Measurements from ENCODE around the gene PLAC9.

PLAC9 gene

GRCh38 chr10:80188713-80189112 is 56.2 kb downstream of the PLAC9 start:
- Histone ChIP-seq H3K9me3 (ENCODE audit: control insufficient read depth, insufficient read depth, low read length) (no peaks in the 10 kb centered on the region), H3K4me3 (ENCODE audit: low read depth, low read length) (no peak overlapping the region), H3K9ac (ENCODE audit: low read depth, low read length) (no peak overlapping the region), H3K27me3 (ENCODE audit: control insufficient read depth, insufficient read depth, low read length) (no peaks in the 10 kb centered on the region), H3K36me3 (ENCODE audit: control insufficient read depth, insufficient read depth, low read length) (no peaks in the 10 kb centered on the region), H3K4me1 (ENCODE audit: control insufficient read depth, insufficient read depth, low read length) (no peaks in the 10 kb centered on the region)

GRCh38 chr10:80191589-80192270 is 59.2 kb downstream of the PLAC9 start:
- no peaks in the 10 kb centered on the region for H3K9me3 ChIP-seq (ENCODE audit: control insufficient read depth, insufficient read depth, low read length)
- H3K36me3 ChIP-seq (ENCODE audit: control insufficient read depth, insufficient read depth, low read length): no peaks in the 10 kb centered on the region
- no peak overlapping the region for H3K4me3 ChIP-seq (ENCODE audit: low read depth, low read length)
- no peaks in the 10 kb centered on the region for H3K4me1 ChIP-seq (ENCODE audit: control insufficient read depth, insufficient read depth, low read length)
- H3K9ac ChIP-seq (ENCODE audit: low read depth, low read length): peak overlapping the region; percentile 24
- H3K27me3 ChIP-seq (ENCODE audit: control insufficient read depth, insufficient read depth, low read length): no peaks in the 10 kb centered on the region

- Histone ChIP-seq H3K9ac (ENCODE audit: low read depth, low read length) (no peak overlapping the region), H3K4me3 (ENCODE audit: low read depth, low read length) (no peak overlapping the region), H3K27me3 (ENCODE audit: control insufficient read depth, insufficient read depth, low read length) (no peaks in the 10 kb centered on the region), H3K36me3 (ENCODE audit: control insufficient read depth, insufficient read depth, low read length) (no peaks in the 10 kb centered on the region), H3K4me1 (ENCODE audit: control insufficient read depth, insufficient read depth, low read length) (no peaks in the 10 kb centered on the region), H3K9me3 (ENCODE audit: control insufficient read depth, insufficient read depth, low read length) (no peaks in the 10 kb centered on the region)
These were observed 60.0 kb downstream of the PLAC9 start for GRCh38 chr10:80192553-80192952.

GRCh38 chr10:80194373-80195045 is 62.0 kb downstream of the PLAC9 start:
- Histone ChIP-seq H3K4me1 (ENCODE audit: control insufficient read depth, insufficient read depth, low read length) (no peaks in the 10 kb centered on the region), H3K9me3 (ENCODE audit: control insufficient read depth, insufficient read depth, low read length) (no peaks in the 10 kb centered on the region), H3K36me3 (ENCODE audit: control insufficient read depth, insufficient read depth, low read length) (no peaks in the 10 kb centered on the region), H3K4me3 (ENCODE audit: low read depth, low read length) (no peak overlapping the region), H3K9ac (ENCODE audit: low read depth, low read length) (no peak overlapping the region), H3K27me3 (ENCODE audit: control insufficient read depth, insufficient read depth, low read length) (no peaks in the 10 kb centered on the region)
